Lower leg skin (tissue), 4 donors: ENCODE data around the gene PRG3. TPM values are rescaled to one million over a fixed set of nuclear protein-coding genes. Genes with fewer than 3 reads are reported as not detected.

Source experiments
- DNase-seq, 2 donors: peaks; one replicate each; pipeline ENCODE4 v3.0.0-alpha.2; 2019; ENCODE audit warnings: low spot score in 2 of 2
- H3K4me3 ChIP-seq: fragments of 200-600 bp; sonication (generic); 2 replicates; pipeline ENCODE4 v1.5.1; 2017; ENCODE audit warnings: mild to moderate bottlenecking, low read depth; ENCODE audit not compliant: poor library complexity, severe bottlenecking
- POLR2A ChIP-seq, 2 donors: fragments of 450-650 bp; IDR thresholded peaks; one replicate each; pipeline ENCODE4 v1.6.1; 2016 to 2017; ENCODE audit warnings: antibody characterized with exemption in 2 of 2, mild to moderate bottlenecking in 1 of 2, moderate library complexity in 1 of 2
- WGBS, 2 donors: methylation state at CpG; one replicate each; pipeline ENCODE4 v1.1.5; 2018; 5-methylcytosine and 5-hydroxymethylcytosine counted together
- intact Hi-C: fragments of 100-400 bp; cut with DNase I; formaldehyde crosslinking; loops from one replicate; pipeline ENCODE4 v1.15.0; 2023; ENCODE audit warnings: low total_unique reads
- total RNA-seq, 4 donors: library from RNA; depleted of rRNA; stranded (reverse); fragments of >200 nt; gene quantifications; one replicate each; pipeline ENCODE4 v1.1.0, GENCODE V29; 2016
- TF ChIP-seq, protein P1 (sequence below), 3 donors: fragments of 450-650 bp; IDR thresholded peaks; one replicate each; pipeline ENCODE4 v1.5.1; 2016; ENCODE audit warnings: antibody characterized with exemption in 3 of 3, mild to moderate bottlenecking in 3 of 3, moderate library complexity in 2 of 3

PRG3 gene
- total RNA-seq, 4 donors from 2014 or later = not detected

DNA sequence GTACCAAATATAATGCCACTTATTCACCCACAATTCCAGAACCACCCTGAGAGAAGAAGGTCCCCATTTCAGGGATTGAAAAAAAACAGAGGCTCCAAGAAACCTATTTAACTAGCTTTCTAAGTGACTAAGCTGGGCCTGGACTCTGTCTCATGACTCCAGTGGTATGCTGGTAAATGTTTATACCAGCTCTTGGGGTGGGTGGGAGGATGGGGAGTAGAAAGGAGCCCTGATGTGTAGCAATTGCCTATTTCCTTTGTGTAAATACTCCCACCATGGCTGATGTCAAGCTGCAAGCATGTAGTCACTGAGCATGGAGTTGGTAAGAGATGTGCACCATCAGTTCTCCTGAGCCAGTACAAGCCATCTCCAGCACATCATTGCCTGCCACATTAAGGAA lies 2.8 kb downstream of the PRG3 start:
- no peak overlapping the region for H3K4me3 ChIP-seq
- intact Hi-C loops = no loop called here
- TF ChIP-seq, protein P1, sequence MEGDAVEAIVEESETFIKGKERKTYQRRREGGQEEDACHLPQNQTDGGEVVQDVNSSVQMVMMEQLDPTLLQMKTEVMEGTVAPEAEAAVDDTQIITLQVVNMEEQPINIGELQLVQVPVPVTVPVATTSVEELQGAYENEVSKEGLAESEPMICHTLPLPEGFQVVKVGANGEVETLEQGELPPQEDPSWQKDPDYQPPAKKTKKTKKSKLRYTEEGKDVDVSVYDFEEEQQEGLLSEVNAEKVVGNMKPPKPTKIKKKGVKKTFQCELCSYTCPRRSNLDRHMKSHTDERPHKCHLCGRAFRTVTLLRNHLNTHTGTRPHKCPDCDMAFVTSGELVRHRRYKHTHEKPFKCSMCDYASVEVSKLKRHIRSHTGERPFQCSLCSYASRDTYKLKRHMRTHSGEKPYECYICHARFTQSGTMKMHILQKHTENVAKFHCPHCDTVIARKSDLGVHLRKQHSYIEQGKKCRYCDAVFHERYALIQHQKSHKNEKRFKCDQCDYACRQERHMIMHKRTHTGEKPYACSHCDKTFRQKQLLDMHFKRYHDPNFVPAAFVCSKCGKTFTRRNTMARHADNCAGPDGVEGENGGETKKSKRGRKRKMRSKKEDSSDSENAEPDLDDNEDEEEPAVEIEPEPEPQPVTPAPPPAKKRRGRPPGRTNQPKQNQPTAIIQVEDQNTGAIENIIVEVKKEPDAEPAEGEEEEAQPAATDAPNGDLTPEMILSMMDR (IDR thresholded peaks at IDR 0.05) = no peak
- TF ChIP-seq POLR2A (IDR thresholded peaks at IDR 0.05) = no peak
- no peak for DNase-seq

DNA sequence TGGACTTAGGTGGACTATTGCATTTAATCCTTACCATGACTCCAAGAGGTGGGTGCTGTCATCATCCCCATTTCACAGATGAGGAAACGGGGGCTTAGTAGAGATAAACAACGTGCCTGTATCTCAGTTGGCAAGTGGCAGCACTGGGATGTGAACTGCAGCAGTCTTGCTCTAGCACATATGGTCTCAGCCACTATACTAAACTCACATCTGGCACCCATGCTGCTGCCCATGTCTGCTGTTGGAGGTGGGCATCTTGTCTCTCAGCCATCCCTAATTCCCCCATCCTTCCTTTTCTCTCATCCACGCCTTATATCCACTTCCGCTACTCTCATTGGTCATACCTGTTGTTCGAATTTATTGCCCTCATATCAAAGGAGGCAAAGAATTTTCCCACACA lies 3.8 kb downstream of the PRG3 start:
- no peak for TF ChIP-seq POLR2A (IDR thresholded peaks at IDR 0.05)
- TF ChIP-seq, protein P1 (IDR thresholded peaks at IDR 0.05) = no peak
- DNase-seq = no peak
- H3K4me3 ChIP-seq = no peak overlapping the region
- 56 to 60% methylated on average over 5 of the region's 5 CpGs for WGBS, 2 donors
- intact Hi-C loops = no loop called here

DNA sequence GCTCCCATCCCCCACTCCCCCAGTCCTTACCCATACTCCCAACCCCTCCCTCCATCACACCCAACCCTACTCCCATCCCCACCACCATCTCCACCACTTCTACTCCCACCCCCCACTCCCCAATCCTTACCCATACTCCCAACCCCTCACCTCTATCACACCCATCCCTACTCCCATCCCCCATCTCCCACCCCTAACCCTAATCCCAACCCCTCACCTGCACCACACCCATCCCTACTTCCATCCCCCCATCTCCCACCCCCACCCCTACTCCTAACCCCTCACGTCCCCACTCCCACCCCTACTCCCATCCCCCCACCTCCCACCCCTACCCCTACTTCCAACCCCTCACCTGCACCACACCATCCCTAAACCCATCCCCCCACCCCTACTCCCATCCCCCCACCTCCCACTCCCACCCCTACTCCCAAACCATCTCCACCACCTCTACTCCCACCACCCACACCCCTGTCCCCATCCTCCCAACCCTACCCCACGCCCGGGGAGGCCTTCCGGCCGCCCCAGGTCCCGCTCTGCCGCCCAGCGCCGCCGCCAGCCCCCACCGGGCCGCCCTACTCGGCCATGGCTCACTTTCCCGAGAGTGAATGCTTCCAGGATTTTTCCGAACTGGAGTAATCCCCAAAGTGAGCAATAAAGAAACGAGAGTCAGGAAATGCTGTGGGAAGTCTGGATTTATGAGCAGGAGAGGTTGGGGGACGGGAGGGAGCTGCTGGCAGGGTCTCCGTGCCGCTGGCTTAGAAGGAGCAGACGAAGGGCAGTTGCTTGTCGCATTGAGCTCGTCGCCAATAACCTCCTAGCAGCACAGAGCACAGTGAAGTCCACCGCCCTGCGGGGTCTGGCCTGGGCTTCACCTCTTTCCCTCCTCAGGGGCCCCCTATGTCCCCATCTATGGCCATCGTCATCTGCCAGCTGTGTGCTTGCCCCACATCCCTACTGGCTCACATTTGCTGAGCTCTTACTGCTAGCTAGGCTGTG lies 4.6 kb downstream of the PRG3 start:
- intact Hi-C loops = no loop called here
- no peak overlapping the region for H3K4me3 ChIP-seq
- TF ChIP-seq, protein P1 (IDR thresholded peaks at IDR 0.05) = no peak
- no peak for TF ChIP-seq POLR2A (IDR thresholded peaks at IDR 0.05)
- no peak for DNase-seq
- WGBS, 2 donors = 62 to 63% methylated on average over 25 to 26 of the region's 26 CpGs

DNA sequence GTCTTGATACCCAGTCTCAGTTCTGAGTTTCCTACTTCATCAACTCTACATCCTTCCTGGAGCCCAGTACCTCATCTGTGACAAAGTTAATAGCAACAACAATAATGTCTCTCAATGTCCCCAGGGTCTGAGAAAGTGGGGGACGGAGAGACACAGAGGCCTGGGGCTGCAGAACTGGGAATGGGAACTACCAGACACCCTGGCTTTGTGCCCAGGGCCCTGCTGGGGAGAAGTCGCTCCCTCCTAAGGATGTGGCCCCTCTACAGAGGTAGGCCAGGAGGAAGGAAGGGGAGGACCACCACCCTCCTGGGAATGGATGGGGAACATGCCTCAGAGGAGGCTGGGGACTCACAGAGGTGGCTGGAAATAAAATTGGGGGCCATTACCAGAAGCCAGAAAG lies 5.5 kb downstream of the PRG3 start:
- no peak overlapping the region for H3K4me3 ChIP-seq
- intact Hi-C loops = no loop called here
- DNase-seq = no peak
- no peak for TF ChIP-seq POLR2A (IDR thresholded peaks at IDR 0.05)
- TF ChIP-seq, protein P1 (IDR thresholded peaks at IDR 0.05) = no peak
- WGBS, 2 donors = 63 to 71% methylated on average over 2 of the region's 2 CpGs

DNA sequence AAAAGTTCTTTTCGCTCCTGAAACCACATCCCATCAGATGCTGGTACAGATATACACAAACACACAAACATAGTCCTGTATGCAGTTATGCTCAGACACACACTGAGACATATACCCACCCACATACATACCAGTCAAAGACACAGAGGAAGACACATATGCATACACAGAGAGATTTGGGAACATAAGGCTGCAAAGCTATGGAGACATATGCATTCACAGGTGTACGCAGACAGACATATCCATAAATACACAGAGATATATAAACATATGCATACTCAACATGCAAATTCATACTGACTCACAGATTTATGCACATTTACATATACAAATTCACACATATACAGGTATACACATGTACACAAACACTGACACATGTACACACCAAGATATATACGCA lies 6.0 kb downstream of the PRG3 start:
- WGBS, 2 donors = 86 to 88% methylated on average over 3 of the region's 3 CpGs
- no peak for TF ChIP-seq POLR2A (IDR thresholded peaks at IDR 0.05)
- TF ChIP-seq, protein P1 (IDR thresholded peaks at IDR 0.05) = no peak
- intact Hi-C loops = no loop called here
- H3K4me3 ChIP-seq = no peak overlapping the region
- DNase-seq = no peak
